ENCODE measurements around the gene GPSM3.
A peak's percentile ranks its signal among the peaks of the same experiment; 100 is the strongest.

Gene GPSM3

DNA sequence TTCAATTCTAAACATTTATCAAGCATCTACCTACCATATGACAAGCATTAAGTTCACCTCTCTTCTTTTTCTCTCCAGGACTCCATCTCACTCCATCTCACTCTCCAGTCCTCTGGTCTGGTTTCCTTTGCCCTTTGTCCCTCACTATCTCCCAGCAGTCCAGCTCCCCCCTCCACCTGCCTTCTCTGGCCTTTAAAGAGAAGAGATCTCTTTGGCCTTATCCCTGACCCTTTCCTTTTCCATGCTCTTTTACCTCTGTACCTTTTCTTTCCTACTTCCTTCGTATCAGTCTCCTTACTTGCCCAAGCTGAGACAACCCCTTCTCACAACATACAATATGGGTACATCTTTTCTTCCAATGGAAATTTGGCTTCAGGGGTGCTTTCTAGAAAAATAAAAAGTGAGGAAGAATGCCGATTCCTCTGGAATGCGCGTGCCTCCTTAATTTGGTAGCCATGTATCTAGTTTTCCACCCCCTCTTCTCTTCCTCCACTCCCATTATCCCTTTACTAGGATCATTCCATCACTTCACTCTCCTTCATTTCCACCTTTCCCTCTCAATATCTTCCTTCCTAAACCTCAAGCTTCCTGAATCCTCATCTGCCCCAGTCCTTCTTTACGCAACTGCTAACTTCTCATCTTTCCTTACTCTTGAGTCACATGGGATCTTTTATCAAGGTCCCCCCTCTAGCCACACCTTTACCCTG lies 15.8 kb downstream of the GPSM3 start:
- peak overlapping the region; percentile 96 for H3K4me3 Mint-ChIP-seq
- ATAC-seq (no peak), DNase-seq (no peak)
- H3K27ac Mint-ChIP-seq, result peak overlapping the region; percentile 93
- no peaks in the 10 kb centered on the region for H3K27me3 Mint-ChIP-seq
- H3K9me3 Mint-ChIP-seq, result no peaks in the 10 kb centered on the region
- H3K4me1 Mint-ChIP-seq, result peaks cover 77% of the 10 kb centered on the region
- peaks cover 26% of the 10 kb centered on the region for H3K36me3 Mint-ChIP-seq (ENCODE audit: low read depth)

DNA sequence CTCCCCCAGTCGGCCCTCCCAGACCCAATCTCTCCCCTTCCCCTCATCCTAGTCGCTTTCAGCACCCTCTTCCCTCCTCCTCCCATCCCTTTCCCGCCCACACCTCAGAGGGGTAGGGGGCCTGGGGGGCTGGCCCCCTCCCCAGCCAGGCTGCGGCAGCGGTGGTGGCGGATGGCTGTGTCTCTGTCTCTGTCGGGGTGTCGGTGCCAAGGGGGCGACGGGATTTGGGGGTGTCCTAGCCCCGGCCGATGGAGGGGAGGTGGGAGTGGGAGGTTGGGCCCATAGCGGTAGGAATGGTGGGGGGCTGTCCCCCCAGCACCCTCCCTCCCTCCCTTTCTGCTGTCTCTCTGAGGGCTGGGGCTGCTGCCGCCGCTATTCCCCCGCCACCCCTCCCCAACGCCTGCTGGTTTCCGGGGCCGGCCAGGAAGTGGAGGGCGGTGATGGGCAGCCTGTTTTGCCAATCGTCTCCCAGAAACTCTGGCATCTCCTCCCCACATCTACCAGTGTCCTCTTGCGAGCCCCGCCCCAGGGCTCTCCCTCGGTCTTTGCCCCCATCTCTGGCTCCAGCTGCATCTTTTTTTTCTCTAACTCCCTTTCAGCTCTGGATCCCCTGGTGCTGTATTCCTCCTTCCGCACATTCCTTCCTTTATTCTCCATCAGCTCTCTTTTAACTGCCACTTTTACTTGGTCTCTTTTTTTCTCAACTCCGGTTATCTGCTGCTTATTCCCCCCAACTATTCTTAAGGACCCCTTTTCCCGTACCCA lies 16.6 kb downstream of the GPSM3 start, which contains the start of gene AGPAT1:
Gene AGPAT1 (minus strand): TSS at position 374 of the 765 bp plus-strand sequence. CDS start 4,588 bp downstream, outside the sequence.
- DNase-seq (peak; percentile 99), ATAC-seq (peak; percentile 57)
- H3K27me3 Mint-ChIP-seq, result no peaks in the 10 kb centered on the region
- peak within 1 kb of the TSS; percentile 96 for H3K4me3 Mint-ChIP-seq
- H3K36me3 Mint-ChIP-seq (ENCODE audit: low read depth), result peaks cover 22% of the 10 kb centered on the region
- H3K9me3 Mint-ChIP-seq, result no peaks in the 10 kb centered on the region
- peak within 1 kb of the TSS; percentile 93 for H3K27ac Mint-ChIP-seq
- H3K4me1 Mint-ChIP-seq, result peaks cover 74% of the 10 kb centered on the region

DNA sequence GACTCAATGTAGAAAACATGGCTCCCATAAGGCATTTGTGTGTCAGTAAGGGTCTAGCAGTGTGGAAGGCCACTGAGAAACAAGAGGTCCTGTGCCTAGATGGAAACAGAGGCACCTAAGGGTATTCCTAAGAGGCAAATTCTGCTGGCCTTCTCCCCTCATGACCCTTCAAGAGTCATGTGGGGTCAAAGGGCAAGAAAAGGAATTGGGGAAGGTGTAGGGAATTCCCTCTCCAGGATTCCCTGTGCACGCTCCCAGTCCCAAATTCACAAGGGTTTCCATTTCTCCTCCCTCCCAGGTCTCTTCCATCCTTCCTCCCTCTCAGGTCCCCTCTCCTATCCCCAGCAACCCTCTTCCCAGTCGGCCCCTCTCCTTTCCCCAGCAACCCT lies 17.1 kb downstream of the GPSM3 start:
- H3K27me3 Mint-ChIP-seq, result no peaks in the 10 kb centered on the region
- no peak for DNase-seq
- peak overlapping the region; percentile 96 for H3K4me3 Mint-ChIP-seq
- H3K27ac Mint-ChIP-seq, result peak overlapping the region; percentile 59
- peaks cover 69% of the 10 kb centered on the region for H3K4me1 Mint-ChIP-seq
- H3K36me3 Mint-ChIP-seq (ENCODE audit: low read depth), result peaks cover 18% of the 10 kb centered on the region
- ATAC-seq, result no peak
- H3K9me3 Mint-ChIP-seq, result no peaks in the 10 kb centered on the region

DNA sequence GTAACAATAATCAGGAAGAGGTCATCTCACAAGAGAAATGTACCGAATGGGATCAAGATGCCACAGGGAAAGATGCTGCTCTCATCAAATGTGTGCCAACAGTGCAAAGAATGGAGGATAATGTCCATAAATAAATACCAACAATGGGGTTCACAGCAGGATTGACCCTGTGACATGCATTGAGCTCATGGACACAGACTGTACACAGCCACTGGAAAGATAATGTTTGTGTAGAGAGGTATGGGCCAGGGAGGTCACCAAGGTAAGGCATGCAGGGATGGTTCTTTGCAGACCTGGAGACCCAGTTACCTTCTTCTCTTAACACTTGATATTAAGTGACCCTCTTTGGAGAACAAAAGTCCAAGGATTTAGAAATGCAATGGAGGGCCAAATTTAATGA lies 18.0 kb downstream of the GPSM3 start:
- H3K9me3 Mint-ChIP-seq, result no peaks in the 10 kb centered on the region

DNA sequence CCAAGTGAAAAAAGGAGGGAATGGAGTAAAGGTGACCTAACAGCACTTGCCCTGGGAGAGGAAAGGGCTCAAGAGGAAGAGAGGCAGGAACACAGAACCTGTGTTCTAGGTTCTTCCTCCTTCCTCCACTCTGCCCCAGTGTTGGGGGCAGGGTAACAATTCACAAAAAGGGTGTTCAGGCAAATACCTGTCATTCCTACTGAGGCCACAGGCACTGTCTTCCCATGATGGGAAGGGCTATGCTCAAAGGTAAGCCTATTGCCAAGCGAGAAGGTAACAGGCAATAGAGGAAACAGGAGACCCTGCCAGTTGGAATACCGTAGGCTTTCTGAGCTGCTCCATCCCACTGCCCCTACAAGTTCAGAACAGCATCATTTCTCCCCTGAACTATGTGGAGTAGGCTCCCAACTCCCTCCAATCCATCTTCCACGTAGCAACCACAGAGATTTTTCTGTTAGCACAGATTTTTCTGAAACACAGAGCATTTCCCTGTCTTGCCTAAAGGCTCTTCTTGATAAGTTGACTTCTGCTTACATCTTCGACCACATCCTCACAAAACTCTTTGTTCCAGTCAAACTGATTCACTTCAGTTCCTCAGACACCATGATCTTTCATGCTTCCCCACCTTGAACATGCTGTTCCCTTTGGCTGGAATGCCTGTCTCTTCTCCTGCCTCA lies 19.3 kb downstream of the GPSM3 start:
- DNase-seq, result no peak
- Mint-ChIP-seq H3K9me3 (no peaks in the 10 kb centered on the region), H3K4me3 (no peak overlapping the region), H3K4me1 (peaks cover 50% of the 10 kb centered on the region), H3K36me3 (ENCODE audit: low read depth) (peaks cover 15% of the 10 kb centered on the region), H3K27me3 (no peaks in the 10 kb centered on the region), H3K27ac (peak overlapping the region; percentile 3)
- no peak for ATAC-seq

More for the DNA sequence above, 18.0 kb downstream of the GPSM3 start:
- peaks cover 18% of the 10 kb centered on the region for H3K36me3 Mint-ChIP-seq (ENCODE audit: low read depth)
- ATAC-seq (no peak), DNase-seq (no peak)
- H3K27me3 Mint-ChIP-seq, result no peaks in the 10 kb centered on the region
- H3K4me3 Mint-ChIP-seq, result peak overlapping the region; percentile 96
- H3K27ac Mint-ChIP-seq, result peak overlapping the region; percentile 3
- peaks cover 61% of the 10 kb centered on the region for H3K4me1 Mint-ChIP-seq

DNA sequence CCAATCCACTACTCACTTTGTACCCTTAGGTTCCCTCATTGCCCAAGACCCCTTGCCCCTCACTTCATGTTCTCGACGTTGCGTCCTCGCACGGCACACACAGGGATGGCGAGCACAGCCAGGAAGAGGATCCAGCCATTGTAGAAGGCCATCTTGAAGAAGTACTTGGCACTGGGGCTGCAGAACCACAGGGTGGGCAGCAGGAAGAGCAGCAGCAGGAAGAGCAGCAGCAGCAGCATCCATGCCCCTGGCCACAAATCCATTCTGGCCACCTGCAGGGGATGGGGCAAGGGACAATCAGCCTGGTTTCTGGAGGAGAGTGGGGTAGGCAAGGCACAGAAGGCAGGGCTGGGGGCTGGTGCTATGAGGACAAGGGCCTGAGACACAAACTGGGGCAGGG lies 21.2 kb downstream of the GPSM3 start:
- DNase-seq, result no peak
- no peak overlapping the region for H3K4me3 Mint-ChIP-seq
- ATAC-seq, result no peak
- H3K27ac Mint-ChIP-seq, result no peak overlapping the region
- no peaks in the 10 kb centered on the region for H3K9me3 Mint-ChIP-seq
- no peaks in the 10 kb centered on the region for H3K27me3 Mint-ChIP-seq
- peaks cover 31% of the 10 kb centered on the region for H3K4me1 Mint-ChIP-seq
- peaks cover 15% of the 10 kb centered on the region for H3K36me3 Mint-ChIP-seq (ENCODE audit: low read depth)

DNA sequence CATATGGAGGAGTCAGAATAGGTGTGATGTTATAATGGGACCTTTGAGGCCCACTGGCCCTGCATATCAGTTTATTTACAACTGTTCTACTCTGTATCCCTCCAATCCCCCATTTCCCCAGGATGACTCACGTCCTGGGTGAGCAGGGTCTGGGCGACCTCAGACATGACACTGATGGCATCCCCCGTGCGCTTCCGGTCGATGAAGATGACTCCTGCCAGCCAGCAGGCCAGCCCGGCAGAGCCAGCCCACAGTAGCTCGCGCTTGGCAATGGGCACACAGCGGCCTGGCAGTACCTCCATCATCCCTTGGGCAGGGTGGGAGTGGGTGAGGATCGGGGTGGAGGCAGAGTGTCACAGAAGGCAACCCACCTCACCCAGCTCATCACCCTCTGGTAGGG lies 22.1 kb downstream of the GPSM3 start:
- Mint-ChIP-seq H3K9me3 (no peaks in the 10 kb centered on the region), H3K27me3 (no peaks in the 10 kb centered on the region), H3K4me1 (peaks cover 28% of the 10 kb centered on the region), H3K36me3 (ENCODE audit: low read depth) (peaks cover 15% of the 10 kb centered on the region), H3K27ac (peak overlapping the region; percentile 20), H3K4me3 (no peak overlapping the region)
- ATAC-seq (no peak), DNase-seq (no peak)

DNA sequence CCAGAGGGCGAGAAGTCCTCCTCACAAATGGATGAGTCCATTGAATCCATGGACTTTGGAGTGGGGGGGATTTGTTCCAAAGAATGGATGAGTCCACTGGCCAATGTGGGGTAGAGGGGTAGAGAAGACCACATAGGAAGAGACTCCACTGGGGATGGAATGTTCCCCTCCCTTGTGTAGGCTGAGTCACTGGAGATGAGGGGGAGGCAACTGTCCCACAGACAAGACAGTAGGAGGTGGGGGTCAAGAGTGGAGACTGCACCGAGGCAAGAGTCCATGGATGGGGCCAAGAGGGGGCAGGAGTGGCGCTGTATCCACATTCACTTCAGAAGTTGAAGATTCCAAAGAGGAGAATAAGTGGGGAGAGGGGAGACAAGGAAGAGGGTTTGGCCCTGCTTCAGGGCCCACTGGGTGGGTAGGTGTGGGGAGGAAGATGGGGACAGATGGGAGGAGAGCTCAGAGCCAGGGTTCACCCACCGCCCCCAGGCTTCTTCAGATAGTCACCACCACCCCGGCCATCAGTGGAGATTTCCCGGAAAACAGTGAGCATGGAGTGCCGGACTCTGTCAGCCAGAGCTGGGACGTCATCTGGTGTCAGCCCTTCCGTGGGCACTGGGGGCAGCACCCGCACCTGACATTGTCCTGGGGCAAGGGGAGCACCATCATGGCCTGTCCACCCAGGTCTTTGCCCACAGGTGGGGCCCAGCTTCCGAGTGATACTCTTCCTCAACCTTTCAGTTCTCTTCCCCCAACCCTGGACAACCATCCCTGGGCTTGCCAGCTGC lies 23.4 kb downstream of the GPSM3 start:
- Mint-ChIP-seq H3K4me3 (no peak overlapping the region), H3K36me3 (ENCODE audit: low read depth) (peaks cover 18% of the 10 kb centered on the region)

DNA sequence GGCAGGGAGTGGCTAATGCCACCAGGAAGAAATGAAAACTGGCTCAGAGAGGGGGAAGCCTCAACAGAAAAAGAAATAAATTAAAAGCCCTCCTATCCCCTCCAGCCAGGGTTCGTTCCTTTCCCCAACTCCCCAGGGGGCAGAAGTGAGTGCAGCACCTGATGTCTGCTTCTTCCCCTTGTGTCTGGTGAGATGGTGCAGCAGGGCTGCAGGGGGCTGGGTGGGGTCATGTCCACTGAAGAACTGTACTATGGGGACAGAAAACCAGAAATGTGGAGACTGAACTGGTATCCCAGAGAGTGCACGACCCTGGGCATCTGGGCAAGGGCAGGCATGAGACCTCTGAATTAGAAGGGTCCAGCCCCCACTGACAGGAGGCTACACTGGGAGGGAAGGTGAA lies 24.1 kb downstream of the GPSM3 start:
- no peaks in the 10 kb centered on the region for H3K9me3 Mint-ChIP-seq
- peaks cover 18% of the 10 kb centered on the region for H3K36me3 Mint-ChIP-seq (ENCODE audit: low read depth)
- H3K27ac Mint-ChIP-seq, result no peak overlapping the region
- no peaks in the 10 kb centered on the region for H3K27me3 Mint-ChIP-seq
- H3K4me1 Mint-ChIP-seq, result peaks cover 8% of the 10 kb centered on the region
- ATAC-seq (no peak), DNase-seq (no peak)
- no peak overlapping the region for H3K4me3 Mint-ChIP-seq

More for the DNA sequence above, 23.4 kb downstream of the GPSM3 start:
- Mint-ChIP-seq H3K27ac (no peak overlapping the region), H3K4me1 (peaks cover 15% of the 10 kb centered on the region), H3K27me3 (no peaks in the 10 kb centered on the region), H3K9me3 (no peaks in the 10 kb centered on the region)
- ATAC-seq (no peak), DNase-seq (no peak)

DNA sequence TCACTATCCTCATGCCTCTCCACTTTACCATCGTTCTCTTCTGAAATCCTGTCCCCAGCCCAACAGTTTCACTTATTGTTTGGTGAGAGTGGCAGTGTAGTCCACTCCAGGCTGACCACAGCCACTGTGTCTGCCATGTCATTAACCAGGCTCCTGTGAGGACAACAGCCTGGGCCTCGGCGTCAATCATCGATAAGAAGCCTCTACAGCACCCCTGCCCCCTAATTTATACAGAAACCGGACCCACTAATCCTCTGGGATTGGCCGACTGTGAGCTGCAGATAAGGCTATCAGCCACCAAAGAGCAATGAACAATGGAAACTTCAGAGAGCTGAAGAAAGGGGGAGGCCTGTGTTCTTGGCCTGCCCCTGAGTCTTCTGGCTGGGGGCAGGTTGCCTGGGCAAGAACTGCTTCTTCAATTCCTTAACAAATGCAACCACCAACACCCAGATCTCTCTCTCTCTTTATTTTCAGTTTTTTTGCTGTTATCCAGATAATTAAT lies 24.6 kb downstream of the GPSM3 start:
- H3K36me3 Mint-ChIP-seq (ENCODE audit: low read depth), result peaks cover 20% of the 10 kb centered on the region
- H3K27me3 Mint-ChIP-seq, result no peaks in the 10 kb centered on the region
- H3K27ac Mint-ChIP-seq, result no peak overlapping the region

DNA sequence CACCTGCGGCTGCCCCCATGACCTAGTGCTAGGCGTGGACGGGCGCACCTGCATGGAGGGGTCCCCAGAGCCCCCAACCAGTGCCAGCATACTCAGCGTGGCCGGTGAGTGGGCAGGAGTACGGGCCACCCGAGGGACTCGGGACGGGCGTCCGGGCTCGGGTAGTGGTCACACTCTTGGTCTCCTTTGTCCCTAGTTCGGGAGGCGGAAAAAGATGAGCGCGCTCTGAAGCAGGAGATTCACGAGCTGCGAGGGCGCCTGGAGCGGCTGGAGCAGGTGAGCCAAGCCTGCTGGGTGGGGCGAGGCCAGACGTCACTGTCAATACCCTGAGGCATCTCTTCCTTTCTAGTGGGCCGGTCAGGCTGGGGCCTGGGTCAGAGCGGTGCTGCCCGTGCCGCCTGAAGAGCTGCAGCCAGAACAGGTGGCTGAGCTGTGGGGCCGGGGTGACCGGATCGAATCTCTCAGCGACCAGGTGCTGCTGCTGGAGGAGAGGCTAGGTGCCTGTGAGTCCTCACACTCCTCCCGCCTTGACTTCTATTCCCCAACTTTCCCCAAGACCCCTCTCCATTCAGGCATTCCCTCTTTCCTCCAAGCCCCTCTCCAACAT lies 25.2 kb downstream of the GPSM3 start:
- DNase-seq (no peak), ATAC-seq (no peak)
- peaks cover 24% of the 10 kb centered on the region for H3K36me3 Mint-ChIP-seq (ENCODE audit: low read depth)
- H3K9me3 Mint-ChIP-seq, result no peaks in the 10 kb centered on the region
- no peak overlapping the region for H3K27ac Mint-ChIP-seq
- H3K27me3 Mint-ChIP-seq, result no peaks in the 10 kb centered on the region
- no peaks in the 10 kb centered on the region for H3K4me1 Mint-ChIP-seq
- no peak overlapping the region for H3K4me3 Mint-ChIP-seq

More for the DNA sequence above, 24.6 kb downstream of the GPSM3 start:
- Mint-ChIP-seq H3K4me1 (peaks cover 3% of the 10 kb centered on the region), H3K4me3 (no peak overlapping the region), H3K9me3 (no peaks in the 10 kb centered on the region)
- no peak for ATAC-seq
- DNase-seq, result no peak

DNA sequence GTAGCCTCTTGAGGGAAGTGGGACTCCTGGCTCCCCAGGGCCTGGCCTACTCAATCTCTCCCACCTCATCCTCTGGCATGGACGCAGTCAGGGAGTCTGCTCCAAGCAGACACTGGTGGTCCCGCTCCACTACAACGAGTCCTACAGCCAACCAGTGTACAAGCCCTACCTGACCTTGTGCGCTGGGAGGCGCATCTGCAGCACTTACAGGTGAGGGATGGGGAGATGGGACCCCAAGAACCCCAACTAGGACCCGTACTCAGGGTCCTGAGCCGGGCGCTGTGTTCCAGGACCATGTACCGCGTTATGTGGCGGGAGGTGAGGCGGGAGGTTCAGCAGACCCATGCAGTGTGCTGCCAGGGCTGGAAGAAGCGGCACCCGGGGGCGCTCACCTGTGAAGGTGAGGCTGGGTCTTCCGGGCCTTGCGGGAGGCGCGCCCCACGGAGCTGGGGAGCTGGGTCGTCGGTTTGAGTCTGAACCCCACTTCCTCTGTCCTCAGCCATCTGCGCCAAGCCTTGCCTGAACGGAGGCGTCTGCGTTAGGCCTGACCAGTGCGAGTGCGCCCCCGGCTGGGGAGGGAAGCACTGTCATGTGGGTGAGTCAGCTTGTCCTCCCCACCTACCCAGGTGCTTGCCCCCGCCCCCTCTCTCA lies 25.9 kb downstream of the GPSM3 start:
- Mint-ChIP-seq H3K9me3 (no peaks in the 10 kb centered on the region), H3K27ac (no peak overlapping the region), H3K36me3 (ENCODE audit: low read depth) (peaks cover 24% of the 10 kb centered on the region), H3K27me3 (no peaks in the 10 kb centered on the region), H3K4me3 (no peak overlapping the region), H3K4me1 (no peaks in the 10 kb centered on the region)
- DNase-seq (no peak), ATAC-seq (peak; percentile 16)

DNA sequence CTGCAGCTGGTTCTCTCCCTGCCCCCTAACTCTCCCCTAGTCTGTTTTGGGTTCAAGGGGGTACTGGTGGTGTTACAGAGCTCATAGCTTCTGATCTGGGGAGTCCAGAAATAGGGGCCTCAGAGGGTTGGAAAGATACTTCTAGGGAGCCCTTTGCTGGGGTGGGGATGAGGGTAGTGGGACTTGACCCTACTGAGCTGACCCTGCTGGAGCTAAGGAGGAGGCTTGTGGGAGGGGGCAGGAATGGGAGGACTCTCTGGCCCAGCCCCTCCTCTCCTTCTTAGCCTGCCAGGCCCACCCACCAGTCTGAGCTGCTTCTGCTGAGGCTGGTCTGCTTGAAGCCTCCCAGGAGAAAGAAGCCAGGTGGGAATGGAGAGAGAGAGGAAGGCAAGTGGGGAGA lies 28.1 kb downstream of the GPSM3 start, which contains the start of gene EGFL8:
Gene EGFL8 (plus strand): TSS at position 301 of the 400 bp plus-strand sequence. CDS start 1,571 bp downstream, outside the sequence.
- DNase-seq (no peak), ATAC-seq (no peak)
- no peaks in the 10 kb centered on the region for H3K9me3 Mint-ChIP-seq
- no peaks in the 10 kb centered on the region for H3K4me1 Mint-ChIP-seq
- H3K27ac Mint-ChIP-seq, result no peak within 1 kb of the TSS
- peaks cover 17% of the 10 kb centered on the region for H3K36me3 Mint-ChIP-seq (ENCODE audit: low read depth)
- H3K4me3 Mint-ChIP-seq, result no peak within 1 kb of the TSS
- no peaks in the 10 kb centered on the region for H3K27me3 Mint-ChIP-seq

Measured in activated naive CD8-positive, alpha-beta T cell treated with anti-CD3 and anti-CD28 coated beads, Interleukin-2, amount 50 U/mL, for 24 hours (primary cell).